H1 (cell line): ENCODE data around the gene NPPA. TPM values are rescaled to one million over a fixed set of nuclear protein-coding genes. Genes with fewer than 3 reads are reported as not detected.

Experiments used
- CTCF ChIA-PET: fragments of 300-600 bp; sonication (Branson Sonifier 250); formaldehyde crosslinking; loops from one replicate; lab custom pipeline; 2021; ENCODE audit not compliant: partially characterized antibody; lab: Charles Lee
- POLR2A ChIA-PET: fragments of 300-600 bp; sonication (Branson Sonifier 250); formaldehyde crosslinking; loops from one replicate; lab custom pipeline; 2021; ENCODE audit warnings: inconsistent platforms; ENCODE audit not compliant: partially characterized antibody; lab: Charles Lee
- DNase-seq, 2 experiments: peaks; one replicate each; pipeline versions ENCODE4 v3.0.0 to v3.0.0-alpha.2; 2010 to 2022; ENCODE audit warnings: low spot score in 2 of 2, low read depth in 1 of 2, mixed read lengths in 1 of 2
- FAIRE-seq: peaks from 2 replicates; lab custom pipeline; 2011; peaks lifted over from hg19 to GRCh38; lab: Jason Lieb, UNC
- H2AFZ ChIP-seq: 2 replicates; pipeline ENCODE4 v1.8.1; 2012; ENCODE audit warnings: low read length, inconsistent platforms
- H2AK5ac ChIP-seq: 2 replicates; pipeline ENCODE4 v1.6.1; 2013; ENCODE audit warnings: low read depth, low read length
- H2BK120ac ChIP-seq: replicated peaks from 2 replicates; pipeline ENCODE3; 2013; ENCODE audit warnings: low read depth, low read length, inconsistent platforms
- H2BK12ac ChIP-seq: 2 replicates; pipeline ENCODE4 v1.6.1; 2013; ENCODE audit warnings: low read depth, low read length
- H2BK15ac ChIP-seq: 2 replicates; pipeline ENCODE4 v1.6.1; 2013; ENCODE audit warnings: low read length
- H2BK20ac ChIP-seq: 2 replicates; pipeline ENCODE4 v1.6.1; 2013; ENCODE audit warnings: low read length
- H2BK5ac ChIP-seq: 2 replicates; pipeline ENCODE4 v1.6.1; 2013; ENCODE audit warnings: low read depth, low read length
- H3K14ac ChIP-seq: 2 replicates; pipeline ENCODE4 v1.6.1; 2013; ENCODE audit warnings: inconsistent platforms; ENCODE audit not compliant: insufficient read length
- H3K18ac ChIP-seq: 2 replicates; pipeline ENCODE4 v1.6.1; 2013; ENCODE audit warnings: low read length; ENCODE audit errors: extremely low read depth
- H3K23ac ChIP-seq: 2 replicates; pipeline ENCODE4 v1.6.1; 2013; ENCODE audit warnings: inconsistent platforms; ENCODE audit not compliant: insufficient read length
- H3K23me2 ChIP-seq: 2 replicates; pipeline ENCODE4 v1.6.1; 2013; ENCODE audit warnings: low read depth, low read length
- H3K27ac ChIP-seq: 2 replicates; pipeline ENCODE4 v1.6.1; 2011; ENCODE audit warnings: low read depth, low read length, inconsistent platforms
- H3K27me3 ChIP-seq, 4 experiments: replicated peaks in 1 of 4; 1 replicate in 1 of 4; 2 replicates in 3 of 4; pipeline versions ENCODE4 v1.6.1 to v1.8.1; 2011 to 2013; ENCODE audit warnings: low read length in 3 of 4, mild to moderate bottlenecking in 3 of 4, inconsistent platforms in 2 of 4, mixed read lengths in 2 of 4, moderate library complexity in 1 of 4; ENCODE audit not compliant: control insufficient read depth in 3 of 4, insufficient read depth in 3 of 4; ENCODE audit errors: extremely low read depth in 1 of 4
- H3K36me3 ChIP-seq, 4 experiments: 2 replicates each; pipeline versions ENCODE4 v1.6.1 to v1.8.1; 2011 to 2013; ENCODE audit warnings: mild to moderate bottlenecking in 4 of 4, low read length in 3 of 4, moderate library complexity in 2 of 4, control low read depth in 1 of 4, inconsistent platforms in 1 of 4; ENCODE audit not compliant: insufficient read depth in 4 of 4, control insufficient read depth in 2 of 4
- H3K4ac ChIP-seq: replicated peaks from 2 replicates; pipeline ENCODE3; 2013; ENCODE audit warnings: low read length, low read depth, mixed read lengths, inconsistent platforms; ENCODE audit not compliant: insufficient read length
- H3K4me1 ChIP-seq, 4 experiments: replicated peaks in 1 of 4; 1 replicate in 1 of 4; 2 replicates in 3 of 4; pipeline versions ENCODE4 v1.6.1 to v1.8.1; 2011 to 2013; ENCODE audit warnings: low read length in 3 of 4, inconsistent platforms in 2 of 4, mixed read lengths in 1 of 4; ENCODE audit not compliant: insufficient read depth in 4 of 4, control insufficient read depth in 3 of 4
- H3K4me2 ChIP-seq, 2 experiments: 2 replicates each; pipeline versions ENCODE4 v1.6.1 to v1.8.1; 2011 to 2013; ENCODE audit warnings: low read depth in 2 of 2, low read length in 2 of 2, control low read depth in 1 of 2, inconsistent platforms in 1 of 2, mild to moderate bottlenecking in 1 of 2; ENCODE audit not compliant: insufficient read depth in 1 of 2
- H3K4me3 ChIP-seq, 4 experiments: fragments of 200-600, 300-600 bp in 1 of 4; sonication (generic), shearing (Covaris generic), sonication (Bioruptor Twin) in 1 of 4; 2 replicates each; pipeline versions ENCODE4 v1.5.1 to v1.8.1; 2011 to 2016; ENCODE audit warnings: low read length in 4 of 4, low read depth in 3 of 4, control low read depth in 2 of 4, inconsistent platforms in 2 of 4, mild to moderate bottlenecking in 2 of 4, mixed read lengths in 1 of 4, moderate library complexity in 1 of 4; ENCODE audit not compliant: insufficient read depth in 2 of 4; ENCODE audit errors: extremely low read depth in 1 of 4
- H3K56ac ChIP-seq: replicated peaks from 2 replicates; pipeline ENCODE3; 2013; ENCODE audit warnings: low read depth, mild to moderate bottlenecking, mixed read lengths, low read length, inconsistent platforms; ENCODE audit not compliant: insufficient read length
- H3K79me1 ChIP-seq: 2 replicates; pipeline ENCODE4 v1.6.1; 2013; ENCODE audit warnings: low read depth, low read length, control low read depth
- H3K79me2 ChIP-seq, 2 experiments: 2 replicates each; pipeline versions ENCODE4 v1.6.1 to v1.8.1; 2012 to 2013; ENCODE audit warnings: low read length in 2 of 2, mild to moderate bottlenecking in 2 of 2, inconsistent platforms in 1 of 2; ENCODE audit not compliant: insufficient read depth in 2 of 2, control insufficient read depth in 1 of 2
- H3K9ac ChIP-seq, 4 experiments: replicated peaks in 1 of 4; 1 replicate in 1 of 4; 2 replicates in 3 of 4; pipeline versions ENCODE4 v1.6.1 to v1.8.1; 2011 to 2013; ENCODE audit warnings: low read depth in 3 of 4, low read length in 3 of 4, control low read depth in 2 of 4, mild to moderate bottlenecking in 2 of 4, moderate library complexity in 2 of 4, inconsistent platforms in 1 of 4; ENCODE audit errors: extremely low read depth in 1 of 4
- H3K9me3 ChIP-seq, 2 experiments: 2 replicates each; pipeline versions ENCODE4 v1.6.1 to v1.8.1; 2012 to 2013; ENCODE audit warnings: mild to moderate bottlenecking in 2 of 2, moderate library complexity in 2 of 2, control low read depth in 1 of 2, inconsistent platforms in 1 of 2, low read depth in 1 of 2, low read length in 1 of 2, mixed read lengths in 1 of 2; ENCODE audit not compliant: insufficient read depth in 2 of 2
- H4K20me1 ChIP-seq, 2 experiments: replicated peaks in 1 of 2; 2 replicates each; pipeline versions ENCODE3 to v1.8.1; 2011 to 2013; ENCODE audit warnings: inconsistent platforms in 2 of 2, low read length in 2 of 2, mild to moderate bottlenecking in 1 of 2; ENCODE audit not compliant: insufficient read depth in 2 of 2, control insufficient read depth in 1 of 2
- H4K5ac ChIP-seq: 2 replicates; pipeline ENCODE4 v1.6.1; 2013; ENCODE audit warnings: low read length, low read depth, mixed read lengths, inconsistent platforms; ENCODE audit not compliant: insufficient read length
- H4K8ac ChIP-seq: 2 replicates; pipeline ENCODE4 v1.8.0; 2013; ENCODE audit warnings: mild to moderate bottlenecking, moderate library complexity, low read length, inconsistent platforms; ENCODE audit not compliant: insufficient read depth; ENCODE audit errors: extremely low read depth
- H4K91ac ChIP-seq: replicated peaks from 2 replicates; pipeline ENCODE3; 2013; ENCODE audit warnings: low read length, mixed read lengths, inconsistent platforms; ENCODE audit not compliant: insufficient read length
- CBX8 ChIP-seq: fragments of 300-800, 300-1000 bp; sonication (generic); IDR thresholded peaks from 2 replicates; pipeline ENCODE4 v1.7.1; 2016; ENCODE audit warnings: low read depth, low read length, borderline replicate concordance
- CEBPB ChIP-seq: IDR thresholded peaks from 2 replicates; pipeline ENCODE4 v1.6.1; 2012; ENCODE audit warnings: low read depth, low read length
- CTBP2 ChIP-seq: IDR thresholded peaks from 2 replicates; pipeline ENCODE4 v1.7.0; 2011; ENCODE audit warnings: borderline replicate concordance, mild to moderate bottlenecking, moderate library complexity, mixed read lengths, low read length; ENCODE audit not compliant: insufficient read depth, insufficient read length
- EP300 ChIP-seq, 2 experiments: IDR thresholded peaks; 1 replicate in 1 of 2; 2 replicates in 1 of 2; pipeline ENCODE4 v1.6.1; 2011 to 2012; ENCODE audit warnings: low read depth in 2 of 2, low read length in 2 of 2, mild to moderate bottlenecking in 2 of 2, borderline replicate concordance in 1 of 2, inconsistent platforms in 1 of 2, moderate library complexity in 1 of 2
- EZH2 ChIP-seq: fragments of 200-600 bp; sonication (generic); IDR thresholded peaks from 2 replicates; pipeline ENCODE4 v1.7.1; 2012; ENCODE audit warnings: low read depth, mild to moderate bottlenecking, moderate library complexity, low read length, inconsistent platforms; ENCODE audit not compliant: severe bottlenecking
- GABPA ChIP-seq: IDR thresholded peaks from 2 replicates; pipeline ENCODE4 v1.6.1; 2011; ENCODE audit warnings: mild to moderate bottlenecking, low read length, moderate library complexity, borderline replicate concordance; ENCODE audit not compliant: insufficient read depth
- GTF2F1 ChIP-seq: IDR thresholded peaks from 2 replicates; pipeline ENCODE4 v1.6.1; 2012; ENCODE audit warnings: low read depth, low read length, improper control_type of control experiment, borderline replicate concordance
- JUND ChIP-seq: IDR thresholded peaks from 2 replicates; pipeline ENCODE4 v1.6.1; 2011; ENCODE audit warnings: mild to moderate bottlenecking, improper control_type of control experiment, low read length
- NANOG ChIP-seq: IDR thresholded peaks from 2 replicates; pipeline ENCODE4 v1.6.1; 2011; ENCODE audit warnings: low read length, low read depth, mild to moderate bottlenecking, inconsistent platforms; ENCODE audit not compliant: insufficient read depth, poor library complexity, severe bottlenecking
- PHF8 ChIP-seq: fragments of 200-600 bp; sonication (generic); conservative IDR thresholded peaks from 2 replicates; pipeline ENCODE4 v1.7.1; 2012; ENCODE audit warnings: low read depth, mild to moderate bottlenecking, inconsistent platforms, low read length, moderate library complexity
- RBBP5 ChIP-seq: IDR thresholded peaks from 2 replicates; pipeline ENCODE4 v1.7.1; 2012; ENCODE audit warnings: low read depth, mild to moderate bottlenecking, inconsistent platforms, low read length, moderate library complexity, borderline replicate concordance
- RNF2 ChIP-seq: fragments of 200-900, 300-1000 bp; sonication (generic); IDR thresholded peaks from 2 replicates; pipeline ENCODE4 v1.7.1; 2016; ENCODE audit warnings: borderline replicate concordance, low read depth, mild to moderate bottlenecking, antibody characterized with exemption, low read length; ENCODE audit not compliant: poor library complexity, severe bottlenecking; ENCODE audit errors: missing control alignments
- SIRT6 ChIP-seq: IDR thresholded peaks from one replicate; pipeline ENCODE4 v1.7.1; 2012; ENCODE audit warnings: low read length, inconsistent platforms
- WGBS, 2 experiments: shearing (Covaris generic) in 1 of 2; methylation state at CpG; one replicate each; pipeline versions ENCODE4 v1.1.6 to v1.1.7; 2013 to 2015; ENCODE audit warnings: low lambda C conversion rate in 2 of 2, mixed read lengths in 2 of 2, inconsistent platforms in 1 of 2, low coverage in 1 of 2, missing lambda C conversion rate in 1 of 2; ENCODE audit not compliant: insufficient replicate concordance in 2 of 2, insufficient coverage in 1 of 2, insufficient read length in 1 of 2; ENCODE audit errors: extremely low coverage in 1 of 2, missing lambda C conversion rate in 1 of 2; 5-methylcytosine and 5-hydroxymethylcytosine counted together
- polyA plus RNA-seq, 7 experiments: library from polyadenylated mRNA; depleted of rRNA in 3 of 7; stranded (reverse) in 5 of 7; unstranded in 2 of 7; fragments of >200 nt in 5 of 7; fragments of 200-250 nt in 2 of 7; gene quantifications; 1 replicate in 5 of 7; 2 replicates in 1 of 7; 4 replicates in 1 of 7; pipeline versions ENCODE4 v1.2.1 to v1.2.3, GENCODE V29; 2011 to 2013; ENCODE audit warnings: missing spikeins in 2 of 7, mixed read lengths in 2 of 7
- total RNA-seq: library from RNA; stranded (reverse); fragmentation: NEBNext Ultra II Directional; extraction: Animal tissue kit (Norgen Biotek cat#: 25700); gene quantifications from 2 replicates; pipeline ENCODE4 v1.2.1, GENCODE V29; 2021

The NPPA gene
- total and polyA plus RNA-seq, 2 of the 8 experiments (the other 6 are each of a cell fraction or from before 2014, with no cell fraction given) = not detected

DNA sequence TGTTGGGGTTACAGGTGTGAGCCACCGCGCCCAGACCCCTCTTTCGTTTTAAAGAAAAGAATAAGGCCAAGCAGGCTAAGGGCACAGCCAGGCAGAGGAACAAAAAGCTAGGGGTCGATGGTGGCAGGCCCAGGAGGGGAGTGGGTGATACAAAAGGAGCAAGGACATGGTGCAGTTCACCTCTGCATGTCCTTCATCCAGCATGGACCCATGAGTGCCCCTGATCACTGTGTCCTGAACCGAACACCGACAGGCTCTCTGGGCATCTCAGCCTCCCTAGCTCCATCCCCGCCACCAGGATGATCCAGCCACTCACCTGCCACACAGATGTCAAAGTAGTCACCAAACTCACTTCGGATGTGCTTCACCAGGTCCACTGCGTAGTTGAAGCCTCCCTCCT, 47.7 kb downstream of the NPPA start:
- Histone ChIP-seq H2AFZ (no peak overlapping the region), H3K9ac (no peak overlapping the region), H2AK5ac (no peak overlapping the region), H4K20me1 (peaks cover 6 to 10% of the 10 kb centered on the region in 2 experiments), H3K27me3 (no peaks in the 10 kb centered on the region), H3K27ac (no peak overlapping the region), H3K18ac (no peak overlapping the region), H4K91ac (no peak overlapping the region), H3K9me3 (no peaks in the 10 kb centered on the region), H3K4me2 (no peak overlapping the region), H2BK120ac (no peak overlapping the region), H4K5ac (no peak overlapping the region), H2BK15ac (no peak overlapping the region), H3K79me1 (no peaks in the 10 kb centered on the region; the same call in 1 of the 2 replicates), H3K23ac (no peak overlapping the region), H3K4ac (no peak overlapping the region), H3K4me1 (peaks cover 11 to 15% (median 13%) of the 10 kb centered on the region in 4 experiments), H3K56ac (no peak overlapping the region), H3K4me3 (no peak overlapping the region), H3K79me2 (peaks cover 0 to 14% of the 10 kb centered on the region in 2 experiments; a peak in 2 of 4 replicates), H3K14ac (no peak overlapping the region), H4K8ac (no peak overlapping the region), H3K23me2 (peaks cover 7% of the 10 kb centered on the region), H2BK5ac (no peak overlapping the region), H2BK20ac (no peak overlapping the region), H3K36me3 (peaks cover 8 to 19% (median 17%) of the 10 kb centered on the region in 4 experiments), H2BK12ac (no peak overlapping the region)
- FAIRE-seq (no peak), DNase-seq (no peak)
- POLR2A ChIA-PET = interaction anchor here (1.0 to 1.8 kb wide), 2 partner anchors 11 to 12 kb away, joined by 3 to 4 read pairs; no protein-coding TSS in a partner anchor
- 95% methylated on average over 9 of the region's 9 CpGs; no CpG with 5 or more reads in 1 of the 2 experiments for WGBS, 2 experiments
- CTCF ChIA-PET = no interaction called here
- no peak for TF ChIP-seq CEBPB
- no peak for TF ChIP-seq SIRT6
- TF ChIP-seq GABPA = no peak
- no peak for TF ChIP-seq RNF2
- no peak for TF ChIP-seq JUND
- no peak for TF ChIP-seq PHF8
- TF ChIP-seq NANOG = no peak
- no peak for TF ChIP-seq EP300 (IDR thresholded peaks at IDR 0.05; ENCODE audit: borderline replicate concordance in 1 of 2, low read depth in 2 of 2, low read length in 2 of 2)
- no peak for TF ChIP-seq CTBP2
- no peak for TF ChIP-seq CBX8
- no peak for TF ChIP-seq RBBP5
- no peak for TF ChIP-seq EZH2
- TF ChIP-seq GTF2F1 = no peak
